Measurements from ENCODE around the gene ZNF689.
A peak's percentile ranks its signal among the peaks of the same experiment; 100 is the strongest.
"Not testable (repeated sequence)": the region's sequence is repeated elsewhere in the genome, so short reads cannot be mapped to it uniquely, and the experiment has no call there.

Gene ZNF689

GRCh38 chr16:30609926-30610839, at the start of gene ZNF689:
Gene ZNF689, minus strand, starts transcription at chr16:30610389. Its CDS starts 348 bp downstream, at chr16:30610041.
- peak; percentile 98 for DNase-seq

DNA sequence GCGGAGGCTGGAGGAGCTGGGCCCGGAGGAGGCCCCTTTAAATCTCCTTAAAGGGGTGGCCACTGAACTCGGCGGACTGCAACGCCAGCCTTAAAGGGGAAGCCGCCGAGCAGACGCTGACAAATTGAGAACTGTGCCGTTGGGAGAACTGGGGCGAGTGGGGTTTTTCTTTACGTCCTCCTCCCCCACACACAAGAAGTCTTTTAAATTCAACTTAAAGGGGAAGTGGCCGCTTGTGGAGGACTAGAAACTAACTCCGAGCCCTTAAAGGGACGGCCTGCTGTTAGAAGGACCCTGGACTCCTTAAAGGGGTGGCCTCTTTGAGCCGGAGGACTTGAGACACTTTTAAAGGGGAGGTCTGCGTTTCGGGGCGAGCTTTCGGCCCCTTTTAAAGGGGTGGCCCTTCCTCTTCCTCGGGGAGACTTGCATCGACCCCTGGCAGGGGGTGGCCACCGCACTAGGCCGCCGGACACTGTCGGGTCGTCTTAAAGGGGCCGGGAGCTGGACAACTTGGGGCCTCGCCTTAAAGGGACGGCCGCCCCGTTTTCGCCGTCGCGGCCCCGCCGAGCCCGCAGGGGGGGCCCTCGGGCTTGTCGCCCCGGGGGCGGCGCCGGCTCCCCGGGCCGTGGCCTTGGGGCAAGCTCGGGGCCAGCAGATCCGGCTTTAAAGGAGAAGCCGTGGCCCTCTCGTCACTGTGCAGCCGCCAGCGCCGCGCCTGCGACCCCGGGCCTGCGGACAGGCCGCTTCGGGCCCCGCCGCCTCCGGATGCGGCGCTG, 48.7 kb upstream of the ZNF689 start:
- peak; percentile 94 for DNase-seq

DNA sequence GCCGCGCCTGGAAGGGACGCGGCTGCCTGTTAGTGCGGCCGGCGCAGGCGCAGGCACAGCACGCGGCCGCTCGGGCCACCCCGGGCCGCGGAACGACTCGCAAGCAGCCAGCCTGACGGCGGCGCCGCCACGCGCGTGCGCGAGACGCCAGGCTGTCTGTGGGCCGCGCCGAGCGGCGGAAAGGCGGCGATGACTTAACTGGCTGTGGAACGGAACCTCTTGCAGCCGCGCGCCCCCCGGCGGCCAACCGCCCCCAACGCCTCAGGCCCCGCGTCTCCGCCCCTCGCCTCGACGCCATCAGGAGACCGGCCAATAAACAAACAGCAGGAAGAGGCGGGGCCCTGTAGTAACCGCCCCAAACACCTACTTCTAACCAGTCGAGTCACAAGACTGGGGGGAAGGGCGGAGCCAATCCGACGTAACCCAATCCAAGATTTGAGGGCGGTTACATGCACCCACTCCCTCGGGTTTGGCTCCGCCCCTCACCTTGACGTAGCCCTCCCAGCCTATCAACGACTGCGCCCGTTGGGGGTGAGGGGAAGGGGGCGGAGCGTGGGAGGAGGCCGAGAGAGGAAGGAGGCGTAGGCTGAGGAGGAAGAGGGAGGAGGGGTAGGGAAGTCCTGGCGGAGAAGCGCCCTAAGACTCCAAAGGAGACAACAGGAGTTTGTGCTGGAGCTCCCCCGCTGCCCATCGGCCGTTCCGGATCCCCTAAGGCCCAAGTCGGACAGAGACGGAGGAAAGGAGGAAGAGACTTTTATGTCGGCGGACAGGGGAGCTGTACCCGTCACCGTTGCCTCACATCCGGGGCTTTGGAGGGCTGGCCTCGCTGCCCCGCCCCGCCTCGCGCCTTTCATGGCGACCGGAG, 47.9 kb upstream of the ZNF689 start, which contains the start of gene FBRS:
TSS of gene FBRS (plus strand) at position 566 of the 865 bp plus-strand sequence. CDS start 1,088 bp downstream, outside the sequence.
- peak; percentile 100 for DNase-seq

DNA sequence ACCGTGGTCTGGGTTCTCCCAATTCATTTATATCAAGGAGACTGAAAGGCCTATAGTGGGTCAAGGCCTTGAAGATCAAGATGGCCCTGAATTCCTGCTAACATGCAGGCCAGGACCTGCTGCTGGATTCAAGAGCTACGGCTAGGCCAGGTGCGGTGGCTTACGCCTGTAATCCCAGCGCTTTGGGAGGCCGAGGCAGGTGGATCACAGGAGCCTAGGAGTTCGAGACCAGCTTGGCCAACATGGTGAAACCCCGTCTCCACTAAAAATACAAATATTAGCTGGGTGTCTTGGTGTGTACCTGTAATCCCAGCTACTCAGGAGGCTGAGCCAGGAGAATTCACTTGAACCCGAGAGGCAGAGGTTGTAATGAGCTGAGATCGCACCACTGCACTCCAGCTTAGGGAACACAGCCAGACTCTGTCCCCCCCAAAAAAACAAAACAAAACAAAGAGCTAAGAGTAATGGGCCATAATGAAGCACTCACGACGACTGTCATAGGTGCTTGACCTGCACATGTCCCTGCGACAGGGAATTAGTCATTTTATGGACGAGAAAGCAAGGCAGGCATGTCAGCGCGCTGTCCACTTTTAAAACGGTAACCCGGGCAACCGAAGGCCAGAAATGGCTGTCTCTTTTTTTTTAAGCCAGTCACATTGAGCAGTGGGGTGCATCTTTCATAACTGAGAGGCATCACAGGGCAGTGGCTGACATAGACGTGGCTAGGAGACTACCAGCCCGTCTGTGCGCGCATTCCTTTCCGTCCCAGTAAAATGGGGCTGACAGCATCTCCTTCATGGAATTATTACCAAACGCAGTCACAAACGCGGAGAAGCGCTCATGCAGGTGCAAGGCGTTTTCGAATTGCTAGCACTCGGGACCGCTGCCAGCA, 47.0 kb upstream of the ZNF689 start:
- DNase-seq = peak; percentile 64

GRCh38 chr16:30656388-30656787, 46.2 kb upstream of the ZNF689 start:
- DNase-seq = no peak

DNA sequence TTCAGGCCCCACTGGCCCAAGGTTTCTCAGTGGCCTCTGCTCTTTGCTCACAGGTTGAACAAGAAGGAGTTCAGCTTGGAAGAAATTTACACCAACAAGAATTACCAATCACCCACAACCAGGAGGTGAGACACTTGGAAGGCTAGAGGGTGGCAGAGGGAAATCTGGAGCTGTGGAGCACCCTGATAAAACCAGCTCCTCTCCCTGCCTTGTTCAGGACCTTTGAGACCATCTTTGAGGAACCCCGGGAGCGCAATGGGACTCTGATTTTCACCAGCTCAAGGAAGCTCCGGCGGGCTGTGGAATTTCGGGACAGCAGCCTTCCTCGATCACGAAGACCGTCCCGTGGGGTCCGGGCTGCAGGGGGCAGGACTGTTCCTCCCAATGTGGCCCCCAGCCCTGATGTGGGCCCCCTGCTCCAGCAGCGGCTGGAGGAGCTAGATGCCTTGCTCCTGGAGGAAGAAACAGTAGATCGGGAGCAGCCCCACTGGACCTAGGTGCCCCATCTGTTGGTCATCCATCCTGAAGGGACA, 45.7 kb upstream of the ZNF689 start:
- DNase-seq = no peak

GRCh38 chr16:30654856-30655255, 44.7 kb upstream of the ZNF689 start:
- DNase-seq = no peak

- DNase-seq = no peak
Observed at GRCh38 chr16:30652718-30653117, 42.5 kb upstream of the ZNF689 start.

DNA sequence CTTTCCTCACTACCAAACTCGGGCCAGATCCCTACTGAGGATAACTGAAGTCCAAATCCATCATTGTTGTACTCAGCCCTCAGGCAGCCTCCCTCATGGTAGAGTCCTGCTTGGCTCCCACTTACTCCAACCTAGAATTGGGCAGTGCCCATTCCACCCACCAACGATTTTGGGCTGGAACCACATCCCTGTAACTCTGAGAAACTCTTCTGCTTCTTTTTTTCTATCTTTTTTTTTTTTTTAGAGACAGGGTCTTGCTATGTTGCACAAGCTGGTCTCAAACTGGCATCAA, 41.8 kb upstream of the ZNF689 start:
- no peak for DNase-seq

- DNase-seq = no peak
Observed at GRCh38 chr16:30651124-30652004, 41.2 kb upstream of the ZNF689 start.

GRCh38 chr16:30650369-30651123, 40.4 kb upstream of the ZNF689 start, which contains the start of gene PRR14:
Gene PRR14, plus strand, starts transcription at chr16:30650960. Its CDS starts 686 bp downstream, at chr16:30651646.
- peak; percentile 99 for DNase-seq

DNA sequence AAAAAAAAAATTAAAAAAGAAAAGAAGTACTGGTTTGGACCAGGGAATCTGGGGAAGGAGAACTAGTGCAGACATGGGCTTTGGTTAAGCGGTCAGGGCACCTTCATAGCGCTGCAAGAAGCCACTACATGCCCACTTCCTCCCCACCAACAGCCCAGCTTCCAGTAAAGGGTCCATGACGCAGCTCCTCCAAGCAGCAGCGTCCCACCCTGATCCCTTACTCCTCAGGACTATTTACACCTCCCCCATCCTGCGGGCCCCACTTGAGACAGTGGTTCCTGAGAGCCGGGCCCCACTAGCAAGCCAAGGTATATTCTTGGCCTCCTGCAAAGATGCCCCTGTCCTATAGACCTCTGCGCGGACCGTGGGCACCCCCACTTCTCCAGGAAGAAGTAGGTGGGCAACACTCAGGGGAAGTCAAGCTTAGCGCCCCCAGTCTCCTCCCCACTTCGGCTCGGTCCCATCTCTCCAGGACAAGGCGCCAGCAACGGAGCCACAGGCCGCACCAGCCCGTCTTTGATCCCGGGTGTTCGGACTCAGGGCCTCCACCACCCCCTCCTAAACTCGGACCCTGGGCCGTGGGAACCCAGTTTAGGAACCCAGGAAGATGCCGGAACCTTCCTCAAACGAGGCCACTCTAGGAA, 39.7 kb upstream of the ZNF689 start:
- no peak for DNase-seq

DNA sequence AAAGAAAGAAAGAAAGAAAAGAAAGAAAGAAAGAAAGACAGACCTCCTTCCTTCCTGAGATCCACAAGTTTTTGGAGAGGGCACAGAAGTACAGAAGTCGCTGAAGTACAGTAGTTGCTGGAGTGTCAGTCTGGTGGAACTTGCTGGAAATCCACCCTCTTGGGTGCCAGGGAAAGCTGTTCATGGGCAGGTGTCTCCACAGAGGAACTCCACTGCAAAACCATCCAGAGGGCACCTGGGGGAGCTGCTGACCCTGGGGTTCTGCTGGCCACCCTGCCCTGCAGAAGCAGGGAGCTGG, 37.0 kb upstream of the ZNF689 start:
- no peak for DNase-seq

DNA sequence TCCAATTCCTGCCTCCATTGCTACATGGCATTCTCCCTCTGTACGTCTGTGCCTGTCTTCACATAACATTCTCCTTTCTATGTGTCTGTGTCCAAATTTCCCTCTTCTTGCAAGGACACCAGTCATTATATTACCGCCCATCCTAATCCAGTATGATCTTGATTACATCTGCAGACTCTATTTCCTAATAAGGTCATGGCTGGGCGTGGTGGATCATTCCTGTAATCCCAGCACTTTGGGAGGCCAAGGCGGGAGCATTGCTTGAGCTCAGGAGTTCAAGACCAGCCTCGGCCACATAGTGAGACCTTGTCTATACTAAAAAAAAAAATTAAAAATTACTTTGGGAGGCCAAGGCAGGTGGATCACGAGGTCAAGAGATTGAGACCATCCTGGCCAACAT, 35.5 kb upstream of the ZNF689 start:
- no peak for DNase-seq

- no peak for DNase-seq
Observed at GRCh38 chr16:30644334-30644830, 34.2 kb upstream of the ZNF689 start.

GRCh38 chr16:30641378-30641982, 31.3 kb upstream of the ZNF689 start:
- DNase-seq = no peak

DNA sequence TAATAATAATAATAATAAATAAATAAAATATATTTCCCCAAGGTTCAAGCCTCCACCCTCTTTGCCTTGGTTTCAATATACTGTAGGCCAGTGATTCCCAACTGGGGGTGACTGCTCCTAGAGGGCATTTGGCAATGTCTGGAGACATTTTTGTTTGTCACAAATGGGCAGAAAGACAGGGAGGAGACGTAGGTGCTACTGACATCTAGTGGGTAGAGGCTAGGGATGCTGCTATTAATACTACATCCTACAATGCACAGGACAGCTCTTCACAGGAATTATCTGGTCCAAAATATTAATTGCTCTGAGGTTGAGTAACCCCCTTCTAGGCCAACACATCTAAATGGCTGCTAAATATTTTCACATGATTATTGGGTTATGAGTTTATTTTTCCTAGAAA, 27.8 kb upstream of the ZNF689 start:
- DNase-seq = no peak

DNA sequence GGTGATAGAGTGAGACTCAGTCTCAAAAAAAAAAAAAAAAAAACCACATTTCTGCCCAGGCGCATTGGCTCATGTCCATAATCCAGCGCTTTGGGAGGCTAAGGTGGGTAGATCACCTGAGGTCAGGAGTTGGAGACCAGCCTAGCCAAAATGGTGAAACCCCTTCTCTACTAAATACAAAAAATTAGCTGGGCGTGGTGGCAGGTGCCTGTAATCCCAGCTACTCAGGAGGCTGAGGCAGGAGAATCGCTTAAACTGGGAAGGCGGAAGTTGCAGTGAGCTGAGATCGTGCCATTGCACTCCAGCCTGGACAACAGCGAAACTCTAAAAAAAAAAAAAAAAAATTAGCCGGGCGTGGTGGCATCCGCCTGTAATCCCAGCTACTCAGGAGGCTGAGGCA, 26.9 kb upstream of the ZNF689 start:
- DNase-seq = not testable (repeated sequence)

DNA sequence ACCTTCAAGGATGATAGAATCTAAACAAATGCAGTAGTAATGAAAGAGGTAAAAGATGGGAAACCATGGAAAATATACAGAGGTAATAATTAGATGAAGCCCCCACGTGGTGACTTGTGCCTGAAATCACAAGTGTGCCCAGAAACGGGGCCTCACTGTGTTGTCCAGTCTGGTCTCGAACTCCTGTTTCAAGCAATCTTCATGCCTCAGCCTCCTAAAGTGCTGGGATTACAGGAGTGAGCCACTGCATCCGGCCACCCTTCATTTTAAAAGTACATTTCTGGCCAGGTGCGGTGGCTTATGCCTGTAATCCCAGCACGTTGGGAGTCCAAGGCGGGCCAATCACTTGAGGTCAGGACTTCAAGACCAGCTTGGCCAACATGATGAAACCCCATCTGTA, 26.4 kb upstream of the ZNF689 start:
- DNase-seq = no peak

Measured in DMS79 (cell line).